Right lobe of liver (tissue), 4 donors: ENCODE data around the gene ACP7.

ENCODE experiments used
- POLR2A ChIP-seq: fragments of 450-650 bp; IDR thresholded peaks from one replicate; pipeline ENCODE4 v1.6.1; 2017; ENCODE audit warnings: antibody characterized with exemption, mild to moderate bottlenecking
- TF ChIP-seq, protein P1 (sequence below), 4 donors: fragments of 200-600 bp in 3 of 4; fragments of 450-650 bp in 1 of 4; IDR thresholded peaks; one replicate each; pipeline versions ENCODE4 v1.5.1 to v1.8.0; 2016 to 2022; ENCODE audit warnings: antibody characterized with exemption in 4 of 4, mild to moderate bottlenecking in 2 of 4
- donor health status: DM: no; HTN: no; CAD: no.
- donor health status: DM: no; HTN: no; CAD: no.
- donor health status: DM: no; HTN: yes; CAD: no.

DNA sequence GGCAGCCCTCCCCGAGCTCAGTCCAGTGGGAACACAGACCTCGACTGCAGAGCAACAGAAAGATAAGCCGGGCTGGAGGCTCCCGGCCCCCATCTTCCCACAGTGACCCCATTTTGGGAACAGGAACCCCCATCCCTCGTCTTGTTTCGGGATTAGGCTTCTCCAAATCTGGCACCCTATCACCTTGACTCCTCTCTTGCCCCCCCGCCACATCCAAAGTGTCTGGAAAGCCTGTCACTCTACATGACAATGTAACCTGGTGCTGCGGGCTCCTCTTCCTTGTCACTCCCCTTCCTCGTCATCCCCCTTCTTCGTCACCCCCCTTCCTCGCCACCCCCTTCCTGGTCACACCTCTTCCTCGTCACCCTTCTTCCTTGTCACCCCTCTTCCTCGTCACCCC is 51.5 kb downstream of the ACP7 start:
- TF ChIP-seq, protein P1, sequence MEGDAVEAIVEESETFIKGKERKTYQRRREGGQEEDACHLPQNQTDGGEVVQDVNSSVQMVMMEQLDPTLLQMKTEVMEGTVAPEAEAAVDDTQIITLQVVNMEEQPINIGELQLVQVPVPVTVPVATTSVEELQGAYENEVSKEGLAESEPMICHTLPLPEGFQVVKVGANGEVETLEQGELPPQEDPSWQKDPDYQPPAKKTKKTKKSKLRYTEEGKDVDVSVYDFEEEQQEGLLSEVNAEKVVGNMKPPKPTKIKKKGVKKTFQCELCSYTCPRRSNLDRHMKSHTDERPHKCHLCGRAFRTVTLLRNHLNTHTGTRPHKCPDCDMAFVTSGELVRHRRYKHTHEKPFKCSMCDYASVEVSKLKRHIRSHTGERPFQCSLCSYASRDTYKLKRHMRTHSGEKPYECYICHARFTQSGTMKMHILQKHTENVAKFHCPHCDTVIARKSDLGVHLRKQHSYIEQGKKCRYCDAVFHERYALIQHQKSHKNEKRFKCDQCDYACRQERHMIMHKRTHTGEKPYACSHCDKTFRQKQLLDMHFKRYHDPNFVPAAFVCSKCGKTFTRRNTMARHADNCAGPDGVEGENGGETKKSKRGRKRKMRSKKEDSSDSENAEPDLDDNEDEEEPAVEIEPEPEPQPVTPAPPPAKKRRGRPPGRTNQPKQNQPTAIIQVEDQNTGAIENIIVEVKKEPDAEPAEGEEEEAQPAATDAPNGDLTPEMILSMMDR (IDR thresholded peaks at IDR 0.05) = no peak
- no peak for TF ChIP-seq POLR2A
